ENCODE measurements around the gene MED27. TPM values are rescaled to one million over a fixed set of nuclear protein-coding genes. Genes with fewer than 3 reads are reported as not detected.

The MED27 gene
- total RNA-seq, 1 donor from 2014 or later, result 10.5 TPM

DNA sequence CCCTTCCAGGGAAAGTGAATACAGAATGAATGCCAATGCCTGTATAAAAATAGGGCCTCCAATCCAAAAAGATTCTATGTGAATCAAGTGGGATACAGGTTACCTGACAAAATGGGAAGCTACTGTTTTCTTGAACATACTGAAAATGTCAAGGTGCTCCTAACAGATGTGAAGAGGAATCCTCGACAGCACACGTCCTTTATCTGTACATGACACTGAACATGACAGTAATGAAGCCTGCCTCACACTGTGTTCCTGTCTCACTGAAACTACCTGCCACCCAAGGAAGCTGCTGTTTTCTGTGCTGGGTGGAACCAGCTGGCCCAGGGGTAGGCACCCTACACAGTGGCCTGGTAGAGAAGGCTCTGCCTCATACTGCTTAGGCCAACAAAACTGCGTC is 174.5 kb downstream of the MED27 start:
- Histone ChIP-seq H3K4me3 (ENCODE audit: low read depth, low read length) (no peak overlapping the region), H3K27me3 (ENCODE audit: control insufficient read depth, insufficient read depth, low read length) (no peaks in the 10 kb centered on the region), H3K36me3 (ENCODE audit: control insufficient read depth, insufficient read depth, low read length) (peaks cover 1% of the 10 kb centered on the region)
- DNase-seq (ENCODE audit: low read depth) (no peak), FAIRE-seq (peak; percentile 32)
- TF ChIP-seq, protein P1, sequence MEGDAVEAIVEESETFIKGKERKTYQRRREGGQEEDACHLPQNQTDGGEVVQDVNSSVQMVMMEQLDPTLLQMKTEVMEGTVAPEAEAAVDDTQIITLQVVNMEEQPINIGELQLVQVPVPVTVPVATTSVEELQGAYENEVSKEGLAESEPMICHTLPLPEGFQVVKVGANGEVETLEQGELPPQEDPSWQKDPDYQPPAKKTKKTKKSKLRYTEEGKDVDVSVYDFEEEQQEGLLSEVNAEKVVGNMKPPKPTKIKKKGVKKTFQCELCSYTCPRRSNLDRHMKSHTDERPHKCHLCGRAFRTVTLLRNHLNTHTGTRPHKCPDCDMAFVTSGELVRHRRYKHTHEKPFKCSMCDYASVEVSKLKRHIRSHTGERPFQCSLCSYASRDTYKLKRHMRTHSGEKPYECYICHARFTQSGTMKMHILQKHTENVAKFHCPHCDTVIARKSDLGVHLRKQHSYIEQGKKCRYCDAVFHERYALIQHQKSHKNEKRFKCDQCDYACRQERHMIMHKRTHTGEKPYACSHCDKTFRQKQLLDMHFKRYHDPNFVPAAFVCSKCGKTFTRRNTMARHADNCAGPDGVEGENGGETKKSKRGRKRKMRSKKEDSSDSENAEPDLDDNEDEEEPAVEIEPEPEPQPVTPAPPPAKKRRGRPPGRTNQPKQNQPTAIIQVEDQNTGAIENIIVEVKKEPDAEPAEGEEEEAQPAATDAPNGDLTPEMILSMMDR (IDR thresholded peaks at IDR 0.05; ENCODE audit: insufficient read depth, low read length, severe bottlenecking), result no peak

DNA sequence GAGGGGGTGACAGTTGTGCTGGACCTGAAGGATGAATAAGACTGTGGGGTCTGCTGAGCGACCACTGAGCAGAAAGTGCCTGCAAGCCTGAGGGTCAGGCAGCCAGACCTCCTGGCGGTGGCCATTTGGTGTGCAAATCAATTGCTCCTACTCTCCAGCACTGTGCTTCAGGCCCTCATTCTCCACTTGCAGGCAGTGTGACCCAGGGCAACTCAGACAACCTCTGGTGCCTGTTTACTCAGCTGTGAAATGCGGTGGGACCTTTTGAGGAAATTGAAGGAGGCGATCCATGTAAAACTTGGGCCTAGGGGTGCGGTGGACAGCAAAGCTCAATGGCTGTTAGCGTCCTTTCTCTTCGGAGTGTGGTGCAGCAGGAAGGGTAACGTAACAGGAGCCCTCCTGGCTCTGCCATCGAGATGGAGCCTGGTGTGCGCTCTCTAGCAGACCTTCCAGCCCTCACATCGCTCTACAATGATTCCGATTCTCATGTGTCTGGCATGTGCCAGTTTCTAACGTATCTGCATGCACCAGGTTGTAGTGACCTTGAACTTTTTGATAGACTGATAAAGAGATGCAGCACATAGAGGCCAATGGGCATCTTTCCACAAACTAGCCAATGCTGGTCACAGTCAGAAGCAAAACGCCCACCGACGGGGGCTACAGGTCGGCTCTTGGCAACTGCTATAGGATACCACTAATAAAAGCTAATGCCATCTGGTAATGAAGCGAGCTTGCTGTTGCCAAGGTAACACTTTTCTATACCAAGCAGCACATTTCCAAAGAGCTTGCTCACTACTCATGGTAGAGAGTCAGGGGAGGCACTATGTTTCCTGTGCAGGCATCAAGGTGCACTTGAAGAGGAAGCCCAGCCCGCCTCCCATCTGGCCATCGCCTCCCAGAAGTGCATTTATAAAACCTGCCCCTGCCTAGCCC is 180.1 kb downstream of the MED27 start:
- Histone ChIP-seq H3K4me3 (ENCODE audit: low read depth, low read length) (no peak overlapping the region), H3K27me3 (ENCODE audit: control insufficient read depth, insufficient read depth, low read length) (no peaks in the 10 kb centered on the region), H3K36me3 (ENCODE audit: control insufficient read depth, insufficient read depth, low read length) (peaks cover 3% of the 10 kb centered on the region)
- DNase-seq (ENCODE audit: low read depth) (no peak), FAIRE-seq (peak; percentile 32)
- TF ChIP-seq, protein P1 (IDR thresholded peaks at IDR 0.05; ENCODE audit: insufficient read depth, low read length, severe bottlenecking), result no peak

DNA sequence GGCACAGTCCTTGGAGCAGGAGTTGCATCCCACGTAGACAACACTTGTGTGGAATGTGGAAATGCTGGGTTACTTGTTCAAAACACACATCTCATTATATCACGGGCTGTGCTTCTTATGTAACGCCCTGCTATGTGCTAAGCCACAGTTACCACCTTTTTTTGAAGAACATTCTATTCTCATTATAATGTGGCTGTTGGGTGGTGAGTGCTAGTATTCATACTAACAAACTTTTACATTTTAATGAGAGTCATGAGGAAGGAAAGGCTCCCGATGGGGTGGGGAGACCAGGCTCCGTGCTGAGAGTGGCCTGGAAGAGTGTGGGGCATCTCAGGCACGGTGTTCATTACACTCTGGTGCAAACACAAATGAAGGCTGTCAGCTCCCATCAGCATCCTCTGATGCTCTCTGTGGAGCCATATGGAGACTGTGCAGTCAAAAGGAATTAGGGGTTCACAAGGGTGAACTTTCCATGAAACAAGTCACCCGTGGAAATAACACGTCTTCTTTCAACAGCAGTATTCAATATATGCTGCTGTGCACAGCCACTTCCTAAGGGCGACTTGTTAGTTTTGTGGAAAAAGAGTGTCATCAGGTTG is 186.7 kb downstream of the MED27 start:
- TF ChIP-seq, protein P1 (IDR thresholded peaks at IDR 0.05; ENCODE audit: insufficient read depth, low read length, severe bottlenecking), result no peak
- no peaks in the 10 kb centered on the region for H3K36me3 ChIP-seq (ENCODE audit: control insufficient read depth, insufficient read depth, low read length)
- FAIRE-seq, result no peak
- no peak for DNase-seq (ENCODE audit: low read depth)
- H3K27me3 ChIP-seq (ENCODE audit: control insufficient read depth, insufficient read depth, low read length), result no peaks in the 10 kb centered on the region
- no peak overlapping the region for H3K4me3 ChIP-seq (ENCODE audit: low read depth, low read length)

DNA sequence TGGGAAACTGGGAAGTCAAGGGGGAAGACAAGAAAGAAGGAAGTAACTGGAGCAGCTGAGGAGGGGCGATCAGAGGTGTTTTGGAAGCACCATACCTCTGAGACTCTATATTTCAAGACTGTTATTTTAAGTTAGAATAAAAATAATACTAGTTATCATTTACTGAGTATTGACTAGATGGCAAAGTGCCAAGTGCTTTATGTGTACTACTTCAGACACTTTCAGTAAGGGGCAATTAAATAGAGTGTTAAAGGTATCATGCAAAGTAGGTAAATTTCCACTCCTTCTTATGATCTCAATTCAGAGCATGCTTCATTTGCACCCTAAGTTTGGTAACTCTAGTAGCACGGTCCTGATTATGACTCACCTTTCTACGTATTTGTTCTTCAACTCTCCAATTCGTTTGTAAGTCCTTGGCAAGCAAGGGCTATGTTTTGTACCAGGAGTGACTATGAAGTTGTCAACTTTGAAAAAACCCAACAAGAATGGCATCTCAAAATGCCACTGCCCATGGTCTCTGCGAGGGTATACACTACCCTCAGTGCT is 187.4 kb downstream of the MED27 start:
- Histone ChIP-seq H3K36me3 (ENCODE audit: control insufficient read depth, insufficient read depth, low read length) (no peaks in the 10 kb centered on the region), H3K4me3 (ENCODE audit: low read depth, low read length) (no peak overlapping the region), H3K27me3 (ENCODE audit: control insufficient read depth, insufficient read depth, low read length) (no peaks in the 10 kb centered on the region)
- FAIRE-seq, result no peak
- TF ChIP-seq, protein P1 (IDR thresholded peaks at IDR 0.05; ENCODE audit: insufficient read depth, low read length, severe bottlenecking), result no peak
- DNase-seq (ENCODE audit: low read depth), result peak; percentile 63

DNA sequence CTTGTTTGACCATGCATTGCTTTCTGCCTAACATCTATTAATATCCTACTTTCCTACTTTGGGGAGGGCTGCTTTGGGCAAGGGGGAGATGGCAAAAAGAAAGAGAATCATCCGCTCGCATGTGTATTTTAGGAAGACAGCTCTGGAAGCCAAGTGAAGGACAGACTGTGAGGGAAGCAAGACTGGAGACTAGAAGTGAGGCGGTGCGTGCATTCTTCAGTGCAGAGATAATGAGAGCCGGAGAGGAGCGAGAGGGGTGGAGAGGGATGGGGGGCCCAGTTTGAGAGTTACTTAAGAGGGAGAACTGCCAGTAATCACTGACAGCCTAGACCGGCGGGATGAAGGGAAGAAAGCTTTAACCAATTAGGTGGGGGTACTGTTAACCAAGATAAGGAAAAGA is 188.1 kb downstream of the MED27 start:
- TF ChIP-seq, protein P1 (IDR thresholded peaks at IDR 0.05; ENCODE audit: insufficient read depth, low read length, severe bottlenecking), result no peak
- H3K27me3 ChIP-seq (ENCODE audit: control insufficient read depth, insufficient read depth, low read length), result no peaks in the 10 kb centered on the region
- H3K4me3 ChIP-seq (ENCODE audit: low read depth, low read length), result no peak overlapping the region
- DNase-seq (ENCODE audit: low read depth), result no peak
- H3K36me3 ChIP-seq (ENCODE audit: control insufficient read depth, insufficient read depth, low read length), result no peaks in the 10 kb centered on the region
- no peak for FAIRE-seq
